Measurements from ENCODE around the gene TPM1.

- no peak for TF ChIP-seq CTCF (IDR thresholded peaks at IDR 0.05 in 2 of 3, conservative IDR thresholded peaks at IDR 0.05 in 1 of 3; ENCODE audit: borderline replicate concordance in 1 of 3, insufficient read depth in 1 of 3, low read depth in 2 of 3, low read length in 2 of 3)
- TF ChIP-seq POLR2A (IDR thresholded peaks at IDR 0.05; ENCODE audit: borderline replicate concordance, extremely low read depth, insufficient read depth, insufficient read length) = no peak
- no peak for TF ChIP-seq REST (IDR thresholded peaks at IDR 0.05; ENCODE audit: low read depth)
- no peak for TF ChIP-seq EZH2 (IDR thresholded peaks at IDR 0.05)
- TF ChIP-seq, protein P1, sequence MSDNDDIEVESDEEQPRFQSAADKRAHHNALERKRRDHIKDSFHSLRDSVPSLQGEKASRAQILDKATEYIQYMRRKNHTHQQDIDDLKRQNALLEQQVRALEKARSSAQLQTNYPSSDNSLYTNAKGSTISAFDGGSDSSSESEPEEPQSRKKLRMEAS (IDR thresholded peaks at IDR 0.05) = no peak
- TF ChIP-seq YY1 (IDR thresholded peaks at IDR 0.05; ENCODE audit: extremely low read depth, insufficient replicate concordance, low read depth, low read length) = no peak
- TF ChIP-seq JUND (IDR thresholded peaks at IDR 0.05) = no peak
- TF ChIP-seq ZFX (IDR thresholded peaks at IDR 0.05) = no peak
- no peak for TF ChIP-seq ZNF274 (IDR thresholded peaks at IDR 0.05; ENCODE audit: low read depth, low read length)
- TF ChIP-seq POLR2AphosphoS5 (IDR thresholded peaks at IDR 0.05; ENCODE audit: low read depth, low read length) = no peak
- TF ChIP-seq RAD21 (IDR thresholded peaks at IDR 0.05; ENCODE audit: low read depth) = no peak
- no peak for TF ChIP-seq EZH2phosphoT487 (IDR thresholded peaks at IDR 0.05; ENCODE audit: borderline replicate concordance)
- TF ChIP-seq EGR1 (IDR thresholded peaks at IDR 0.05; ENCODE audit: low read depth) = no peak
- TF ChIP-seq CEBPB (IDR thresholded peaks at IDR 0.05; ENCODE audit: low read depth) = no peak
Observed at GRCh38 chr15:63111481-63111880, 68.9 kb downstream of the TPM1 start.

Data from HCT116 (cell line).